Spleen (tissue), 7 donors: Measurements from ENCODE around the gene CBLN3.

Experiments
- CTCF ChIP-seq, 11 experiments: fragments of 200-600 bp in 7 of 11; fragments of 450-650 bp in 4 of 11; sonication (generic) in 4 of 11; IDR thresholded peaks in 8 of 11; conservative IDR thresholded peaks in 3 of 11; 1 replicate in 7 of 11; 2 replicates in 4 of 11; pipeline versions ENCODE4 v1.4.0 to v1.8.0; 2016 to 2021; ENCODE audit warnings: antibody characterized with exemption in 11 of 11, inconsistent platforms in 4 of 11, mild to moderate bottlenecking in 1 of 11
- POLR2A ChIP-seq, 3 donors: fragments of 450-650 bp; IDR thresholded peaks; one replicate each; pipeline ENCODE4 v1.5.1; 2017; ENCODE audit warnings: antibody characterized with exemption in 3 of 3, mild to moderate bottlenecking in 1 of 3
- POLR2AphosphoS5 ChIP-seq, 3 donors: sonication (generic); formaldehyde crosslinking; IDR thresholded peaks; one replicate each; pipeline ENCODE4 v1.5.1; 2017; ENCODE audit warnings: antibody characterized with exemption in 3 of 3
- donor health status: DM: no; HTN: no; CAD: no; lungs with moderate emphysema.
- donor health status: DM: no; HTN: no; CAD: no.
- donor health status: DM: no; HTN: no; CAD: no.

GRCh38 chr14:24441485-24441884 is 12.0 kb upstream of the CBLN3 start:
- no peak for TF ChIP-seq POLR2A (IDR thresholded peaks at IDR 0.05)
- no peak for TF ChIP-seq CTCF (IDR thresholded peaks at IDR 0.05 in 8 of 11, conservative IDR thresholded peaks at IDR 0.05 in 3 of 11)
- no peak for TF ChIP-seq POLR2AphosphoS5 (IDR thresholded peaks at IDR 0.05)
